Measurements from ENCODE around the gene NF1.

GRCh38 chr17:31385428-31386285 is 290.9 kb downstream of the NF1 start:
- TF ChIP-seq CTCF (IDR thresholded peaks at IDR 0.05; ENCODE audit: low read depth, low read length) (no peak), EZH2phosphoT487 (IDR thresholded peaks at IDR 0.05; ENCODE audit: low read depth) (no peak)

Measured in OCI-LY3 (cell line).